AG10803 (cell line): ENCODE results near the gene TJAP1.
"Not testable (repeated sequence)": the region's sequence is repeated elsewhere in the genome, so short reads cannot be mapped to it uniquely, and the experiment has no call there.

Source experiments
- DNase-seq: peaks from one replicate; pipeline ENCODE4 v3.0.0; 2010; ENCODE audit warnings: low read depth
- H3K4me3 ChIP-seq: 2 replicates; pipeline ENCODE4 v1.5.1; 2011; ENCODE audit warnings: mild to moderate bottlenecking, low read length, control low read depth
- TF ChIP-seq, protein P1 (sequence below): conservative IDR thresholded peaks from 2 replicates; pipeline ENCODE4 v1.5.1; 2011; ENCODE audit warnings: mild to moderate bottlenecking, low read length, control low read depth, inconsistent platforms

TJAP1 gene

DNA sequence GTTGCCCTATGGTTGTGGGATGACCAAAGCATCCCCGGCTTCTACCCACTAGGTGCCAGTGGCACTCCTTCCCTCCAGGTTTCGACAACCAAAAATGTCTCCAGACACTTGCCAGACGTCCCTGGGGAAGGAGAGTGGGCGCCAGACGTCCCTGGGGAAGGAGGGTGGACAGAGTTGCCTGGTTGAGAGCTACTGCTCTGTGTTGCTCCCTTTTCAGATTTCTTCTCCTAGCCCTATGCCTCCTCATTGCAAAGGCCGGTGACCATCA, 19.7 kb downstream of the TJAP1 start:
- no peak overlapping the region for H3K4me3 ChIP-seq
- TF ChIP-seq, protein P1, sequence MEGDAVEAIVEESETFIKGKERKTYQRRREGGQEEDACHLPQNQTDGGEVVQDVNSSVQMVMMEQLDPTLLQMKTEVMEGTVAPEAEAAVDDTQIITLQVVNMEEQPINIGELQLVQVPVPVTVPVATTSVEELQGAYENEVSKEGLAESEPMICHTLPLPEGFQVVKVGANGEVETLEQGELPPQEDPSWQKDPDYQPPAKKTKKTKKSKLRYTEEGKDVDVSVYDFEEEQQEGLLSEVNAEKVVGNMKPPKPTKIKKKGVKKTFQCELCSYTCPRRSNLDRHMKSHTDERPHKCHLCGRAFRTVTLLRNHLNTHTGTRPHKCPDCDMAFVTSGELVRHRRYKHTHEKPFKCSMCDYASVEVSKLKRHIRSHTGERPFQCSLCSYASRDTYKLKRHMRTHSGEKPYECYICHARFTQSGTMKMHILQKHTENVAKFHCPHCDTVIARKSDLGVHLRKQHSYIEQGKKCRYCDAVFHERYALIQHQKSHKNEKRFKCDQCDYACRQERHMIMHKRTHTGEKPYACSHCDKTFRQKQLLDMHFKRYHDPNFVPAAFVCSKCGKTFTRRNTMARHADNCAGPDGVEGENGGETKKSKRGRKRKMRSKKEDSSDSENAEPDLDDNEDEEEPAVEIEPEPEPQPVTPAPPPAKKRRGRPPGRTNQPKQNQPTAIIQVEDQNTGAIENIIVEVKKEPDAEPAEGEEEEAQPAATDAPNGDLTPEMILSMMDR = no peak
- DNase-seq = no peak

DNA sequence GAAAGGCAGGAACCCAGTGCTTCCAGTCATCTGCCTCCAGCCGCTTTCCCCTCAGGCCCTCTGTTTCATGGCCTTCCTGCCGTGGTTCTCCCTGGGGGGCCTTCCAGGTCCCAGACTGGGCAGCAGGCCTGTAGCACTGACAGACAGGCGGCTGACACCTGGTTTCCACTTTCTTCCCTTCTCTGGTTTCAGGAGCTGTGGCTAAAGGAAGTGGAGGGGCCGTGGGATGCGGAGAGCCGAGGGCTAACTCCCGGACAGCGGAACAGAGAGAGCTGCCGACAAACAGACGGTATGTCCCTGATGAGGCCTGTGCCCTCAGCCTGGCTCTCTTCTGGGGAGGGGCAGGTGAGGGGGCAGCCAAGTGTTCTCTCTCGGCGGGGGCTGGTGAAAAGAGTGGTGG, 20.3 kb downstream of the TJAP1 start:
- no peak for DNase-seq

DNA sequence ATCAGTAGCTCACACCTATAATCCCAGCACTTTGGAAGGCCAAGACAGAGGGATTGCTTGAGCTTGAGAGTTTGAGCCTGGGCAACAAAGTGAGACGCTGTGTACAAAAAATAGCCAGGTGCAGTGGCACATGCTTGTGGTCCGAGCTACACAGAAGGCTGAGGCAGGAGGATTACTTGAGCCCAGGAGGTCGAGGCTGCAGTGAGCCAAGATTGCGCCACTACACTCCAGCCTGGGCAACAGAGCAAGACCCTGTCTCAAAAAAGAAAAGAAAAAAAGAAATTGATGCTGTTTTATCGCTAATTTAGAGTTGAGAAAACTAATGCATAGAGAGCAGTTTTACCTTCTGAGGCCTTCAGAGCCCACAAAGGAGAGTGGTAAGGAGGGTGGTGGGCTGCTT, 20.9 kb downstream of the TJAP1 start:
- H3K4me3 ChIP-seq, DNase-seq: not testable (repeated sequence)

More for the DNA sequence above, 20.3 kb downstream of the TJAP1 start:
- no peak overlapping the region for H3K4me3 ChIP-seq
- TF ChIP-seq, protein P1 = no peak

DNA sequence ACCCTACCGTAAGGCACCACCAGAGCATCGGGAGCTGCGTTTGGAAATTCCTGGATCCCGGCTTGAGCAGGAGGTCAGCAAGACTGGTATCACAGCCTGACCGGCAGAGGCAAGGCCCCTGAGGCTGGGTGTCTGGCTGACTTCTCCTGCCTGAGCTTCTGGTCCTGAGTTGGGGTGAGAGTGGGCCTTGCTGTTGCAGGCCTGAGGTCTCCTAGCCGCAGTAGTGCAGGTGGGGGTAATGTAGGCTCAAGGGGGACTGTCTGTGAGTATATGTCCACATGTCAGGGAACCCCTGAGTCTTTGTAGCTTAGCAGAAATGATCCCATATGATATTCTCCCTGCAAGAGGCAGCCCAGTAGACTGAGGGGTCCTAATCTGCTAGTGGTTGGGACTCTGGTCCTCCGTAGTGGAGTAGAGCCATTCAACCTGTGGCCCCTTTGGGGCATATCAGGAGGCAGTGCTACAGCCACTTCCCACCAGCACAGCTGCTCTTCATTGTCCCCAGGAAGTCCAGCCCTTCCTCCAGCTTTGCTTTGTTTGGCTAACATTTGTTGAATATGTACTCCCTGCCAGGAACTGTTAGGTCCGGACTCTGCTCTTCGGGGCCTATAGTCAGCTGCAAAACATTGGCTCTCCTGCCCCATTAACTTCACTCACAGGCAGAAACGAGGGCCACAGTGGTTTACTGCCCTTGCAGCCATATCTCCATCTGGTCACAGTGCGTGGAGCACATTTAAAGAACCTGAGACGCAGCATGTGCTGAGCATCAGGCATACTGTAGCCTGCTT, 21.9 kb downstream of the TJAP1 start:
- TF ChIP-seq, protein P1 = no peak

DNA sequence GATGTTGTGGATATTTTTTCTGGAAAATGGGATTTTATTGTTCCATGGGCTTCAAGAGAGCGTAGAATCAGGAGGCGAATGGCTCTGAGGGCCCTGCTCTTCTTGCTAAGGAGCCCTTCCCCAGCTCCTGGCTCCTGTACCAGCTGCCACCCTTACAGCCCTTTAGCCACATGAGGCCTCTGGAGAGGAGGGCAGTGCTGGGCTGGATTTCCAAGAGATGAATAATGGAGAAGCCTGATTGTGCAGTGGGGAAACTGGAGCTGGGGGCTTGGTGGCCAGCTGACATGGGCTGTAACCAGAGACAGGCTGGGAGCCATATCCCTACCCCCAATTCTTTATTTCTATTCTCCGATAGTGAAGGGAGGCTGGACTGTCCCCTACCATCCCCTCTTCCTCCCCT, 23.6 kb downstream of the TJAP1 start:
- TF ChIP-seq, protein P1 = no peak

More for the DNA sequence above, 21.9 kb downstream of the TJAP1 start:
- no peak overlapping the region for H3K4me3 ChIP-seq
- DNase-seq = no peak

DNA sequence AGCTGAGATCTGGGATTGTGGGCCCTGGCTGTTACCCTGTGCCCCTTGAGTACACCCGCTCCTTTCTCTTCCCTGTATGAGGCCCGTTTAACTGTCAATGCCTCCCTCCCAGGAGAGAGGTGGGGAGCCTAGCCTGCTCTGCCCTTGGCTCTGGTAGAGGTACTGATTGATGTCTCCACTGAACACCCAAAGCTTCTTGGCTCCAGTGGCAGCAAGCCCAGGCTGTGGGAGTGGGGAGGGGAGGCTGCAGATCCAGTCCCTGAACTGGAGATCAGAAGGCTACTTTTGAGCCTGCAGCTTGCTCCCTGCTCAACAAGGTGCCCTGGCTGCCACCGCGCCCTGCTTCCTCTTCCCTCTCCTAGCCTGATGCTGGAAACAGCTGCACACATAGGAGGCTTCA, 25.3 kb downstream of the TJAP1 start:
- H3K4me3 ChIP-seq = no peak overlapping the region
- TF ChIP-seq, protein P1 = no peak
- no peak for DNase-seq

More for the DNA sequence above, 23.6 kb downstream of the TJAP1 start:
- DNase-seq = no peak
- H3K4me3 ChIP-seq = no peak overlapping the region

DNA sequence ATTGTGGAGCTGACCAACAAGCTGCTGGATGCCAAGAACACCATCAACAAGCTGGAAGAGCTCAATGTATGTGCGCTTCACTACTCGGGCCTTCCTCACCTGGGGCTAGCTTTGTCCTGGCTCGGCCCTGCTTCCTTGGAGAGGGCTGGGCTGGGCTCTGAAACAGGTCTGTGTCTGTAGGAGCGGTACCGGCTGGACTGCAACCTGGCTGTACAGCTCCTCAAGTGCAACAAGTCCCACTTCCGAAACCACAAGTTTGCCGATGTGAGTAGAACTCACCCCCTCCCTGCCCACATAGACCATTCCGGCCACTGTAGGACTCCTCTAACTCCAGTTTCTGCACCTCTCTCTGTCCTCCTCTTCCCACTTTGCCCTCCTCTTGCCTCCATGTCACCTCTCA, 26.1 kb downstream of the TJAP1 start:
- no peak overlapping the region for H3K4me3 ChIP-seq
- TF ChIP-seq, protein P1 = no peak
- DNase-seq = no peak
